ENCODE data around the gene RFC2.

RFC2 gene

DNA sequence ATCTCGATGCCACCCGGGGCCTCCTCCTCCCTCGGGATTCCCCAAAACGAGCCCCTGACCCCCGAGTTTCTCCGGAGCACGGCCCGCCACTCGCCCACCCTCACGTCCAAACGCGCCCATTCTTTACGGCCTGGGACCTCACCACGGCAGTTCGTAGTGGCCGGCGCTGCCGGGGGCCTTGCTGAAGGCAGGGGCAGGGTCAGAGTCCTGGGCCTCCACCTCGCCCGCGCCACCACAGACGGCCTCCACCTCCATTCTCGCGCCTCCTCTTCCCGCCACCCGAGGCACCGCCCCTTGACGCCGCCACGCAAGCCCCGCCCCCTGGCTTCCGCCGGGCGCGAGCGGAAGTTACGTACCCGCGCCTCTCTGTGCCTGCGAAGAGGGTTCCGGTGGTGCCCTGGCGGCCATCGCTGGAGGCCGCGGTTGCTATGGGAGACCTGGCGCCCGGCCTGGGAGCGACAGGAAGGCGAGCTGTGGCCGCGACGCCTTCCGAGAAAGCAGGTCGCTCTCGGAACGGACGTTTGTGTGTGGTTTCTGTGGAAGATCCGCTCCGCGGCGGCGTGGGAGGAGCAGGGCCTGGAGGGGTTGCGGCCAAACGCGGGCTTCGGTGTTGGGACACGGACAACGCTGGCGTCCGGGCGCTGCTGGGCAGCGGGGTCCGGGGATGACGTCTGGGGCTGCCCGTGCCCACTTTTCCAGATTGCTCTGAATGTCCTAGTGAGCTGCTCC lies at the start of gene RFC2:
RFC2 (minus strand) TSS at position 271 of the 729 bp plus-strand sequence; CDS start at position 255, 16 bp downstream.
- in situ Hi-C loops (cut with HindIII; ENCODE audit: low sequenced_read_pairs), result no loop called here

- in situ Hi-C loops (cut with HindIII; ENCODE audit: low sequenced_read_pairs), result no loop called here
Measured at GRCh38 chr7:74302745-74303221, 48.6 kb upstream of the RFC2 start.

- in situ Hi-C loops (cut with HindIII; ENCODE audit: low sequenced_read_pairs), result no loop called here
Measured at GRCh38 chr7:74300926-74301325, 46.7 kb upstream of the RFC2 start.

GRCh38 chr7:74299401-74299800 lies 45.2 kb upstream of the RFC2 start:
- in situ Hi-C loops (cut with HindIII; ENCODE audit: low sequenced_read_pairs), result no loop called here

GRCh38 chr7:74297516-74298233 lies 43.5 kb upstream of the RFC2 start:
- in situ Hi-C loops (cut with HindIII; ENCODE audit: low sequenced_read_pairs), result no loop called here

- in situ Hi-C loops (cut with HindIII; ENCODE audit: low sequenced_read_pairs), result loop anchor here (5.0 kb wide), 1 partner anchor 117 kb away; no protein-coding TSS in a partner anchor
Measured at GRCh38 chr7:74294191-74294998, 40.2 kb upstream of the RFC2 start.

GRCh38 chr7:74293577-74293908 lies 39.3 kb upstream of the RFC2 start:
- in situ Hi-C loops (cut with HindIII; ENCODE audit: low sequenced_read_pairs), result loop anchor here (5.0 kb wide), 1 partner anchor 116 kb away; no protein-coding TSS in a partner anchor

DNA sequence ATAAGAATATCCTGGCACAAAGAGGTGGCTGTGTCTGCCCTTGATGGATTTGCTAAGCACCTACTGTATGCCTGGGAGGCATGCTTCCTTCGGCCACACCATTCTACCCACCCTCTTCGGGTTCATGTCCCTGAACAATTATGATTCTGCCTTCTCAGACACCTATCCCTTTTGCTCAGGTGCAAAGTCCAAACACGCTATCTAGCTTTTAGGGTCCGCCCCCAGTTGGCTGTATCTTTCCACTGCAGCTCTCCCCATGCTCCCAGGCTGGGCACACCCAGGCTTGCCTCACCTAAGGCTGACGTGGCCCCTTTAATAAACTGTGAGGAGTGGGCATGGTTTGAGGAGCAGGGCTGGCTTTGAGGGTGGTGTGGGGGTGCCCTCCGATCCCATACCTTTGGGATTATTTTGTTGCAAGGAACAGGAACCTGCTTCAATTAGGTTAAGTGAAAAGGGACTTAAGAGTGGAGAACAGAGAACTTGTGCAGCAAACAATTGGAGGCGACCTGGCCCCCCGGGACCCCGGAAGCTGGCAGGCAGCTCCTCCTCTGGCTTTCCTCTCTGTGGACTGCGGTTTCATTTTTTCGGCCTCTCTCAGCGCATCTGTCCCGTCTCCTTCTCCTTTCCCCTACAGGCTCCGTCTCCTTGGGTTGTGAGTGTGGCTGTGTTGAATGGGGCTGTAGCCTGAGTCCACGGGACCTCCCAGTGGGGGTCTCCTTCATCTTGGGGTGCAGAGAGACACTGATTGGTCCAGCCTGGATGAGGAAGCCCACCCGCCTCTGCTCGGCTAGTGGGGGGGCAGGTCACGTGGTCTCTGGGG lies 38.8 kb upstream of the RFC2 start:
- in situ Hi-C loops (cut with HindIII; ENCODE audit: low sequenced_read_pairs), result loop anchor here (5.0 kb wide), 1 partner anchor 116 kb away; no protein-coding TSS in a partner anchor

DNA sequence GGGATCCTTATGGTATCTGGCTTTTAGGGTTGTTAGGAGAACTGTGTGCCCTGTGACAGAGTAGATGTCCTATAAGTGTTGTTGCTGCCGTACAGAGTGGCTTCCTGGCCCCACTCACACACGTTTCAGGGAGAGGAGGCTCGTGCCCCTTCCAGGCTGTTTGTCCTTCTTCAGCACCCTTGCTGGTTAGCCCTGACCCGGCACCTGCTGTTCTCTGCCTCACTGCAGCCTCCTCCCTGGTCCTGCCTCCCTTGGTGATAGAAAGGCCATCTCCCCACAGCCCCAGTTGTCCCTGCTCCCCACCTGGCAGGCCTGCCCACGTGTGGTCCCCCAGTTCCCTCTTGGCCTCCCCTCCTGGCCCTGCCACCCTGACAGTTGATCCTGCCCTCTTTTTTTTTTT lies 37.3 kb upstream of the RFC2 start:
- in situ Hi-C loops (cut with HindIII; ENCODE audit: low sequenced_read_pairs), result loop anchor here (5.0 kb wide), 1 partner anchor 114 kb away; no protein-coding TSS in a partner anchor

DNA sequence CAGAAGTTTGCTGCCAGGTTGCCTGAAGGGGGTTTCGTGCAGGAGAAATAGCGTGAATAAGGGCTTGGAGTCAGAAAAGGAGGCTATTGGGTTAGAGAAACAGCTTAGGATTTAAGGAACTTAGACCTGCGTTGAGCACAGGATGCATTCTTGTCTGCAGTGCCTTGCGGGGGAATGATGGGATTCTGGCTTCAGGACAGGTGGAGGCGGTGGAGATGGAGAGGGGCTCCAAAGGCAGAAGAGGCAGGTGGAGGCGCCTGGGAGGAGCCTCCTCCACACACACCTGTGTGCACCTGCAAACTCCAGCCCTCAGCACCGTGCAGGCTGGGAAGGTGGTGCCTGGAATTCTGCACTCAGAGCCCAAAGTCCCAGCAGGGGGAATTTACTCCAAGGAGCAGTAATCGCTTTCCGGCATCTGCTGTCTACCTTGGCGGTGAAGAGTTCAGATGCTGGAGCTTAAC lies 36.8 kb upstream of the RFC2 start:
- in situ Hi-C loops (cut with HindIII; ENCODE audit: low sequenced_read_pairs), result loop anchor here (5.0 kb wide), 1 partner anchor 114 kb away; no protein-coding TSS in a partner anchor

- in situ Hi-C loops (cut with HindIII; ENCODE audit: low sequenced_read_pairs), result loop anchor here (5.0 kb wide), 1 partner anchor 113 kb away; no protein-coding TSS in a partner anchor
Measured at GRCh38 chr7:74290553-74290950, 36.4 kb upstream of the RFC2 start.

DNA sequence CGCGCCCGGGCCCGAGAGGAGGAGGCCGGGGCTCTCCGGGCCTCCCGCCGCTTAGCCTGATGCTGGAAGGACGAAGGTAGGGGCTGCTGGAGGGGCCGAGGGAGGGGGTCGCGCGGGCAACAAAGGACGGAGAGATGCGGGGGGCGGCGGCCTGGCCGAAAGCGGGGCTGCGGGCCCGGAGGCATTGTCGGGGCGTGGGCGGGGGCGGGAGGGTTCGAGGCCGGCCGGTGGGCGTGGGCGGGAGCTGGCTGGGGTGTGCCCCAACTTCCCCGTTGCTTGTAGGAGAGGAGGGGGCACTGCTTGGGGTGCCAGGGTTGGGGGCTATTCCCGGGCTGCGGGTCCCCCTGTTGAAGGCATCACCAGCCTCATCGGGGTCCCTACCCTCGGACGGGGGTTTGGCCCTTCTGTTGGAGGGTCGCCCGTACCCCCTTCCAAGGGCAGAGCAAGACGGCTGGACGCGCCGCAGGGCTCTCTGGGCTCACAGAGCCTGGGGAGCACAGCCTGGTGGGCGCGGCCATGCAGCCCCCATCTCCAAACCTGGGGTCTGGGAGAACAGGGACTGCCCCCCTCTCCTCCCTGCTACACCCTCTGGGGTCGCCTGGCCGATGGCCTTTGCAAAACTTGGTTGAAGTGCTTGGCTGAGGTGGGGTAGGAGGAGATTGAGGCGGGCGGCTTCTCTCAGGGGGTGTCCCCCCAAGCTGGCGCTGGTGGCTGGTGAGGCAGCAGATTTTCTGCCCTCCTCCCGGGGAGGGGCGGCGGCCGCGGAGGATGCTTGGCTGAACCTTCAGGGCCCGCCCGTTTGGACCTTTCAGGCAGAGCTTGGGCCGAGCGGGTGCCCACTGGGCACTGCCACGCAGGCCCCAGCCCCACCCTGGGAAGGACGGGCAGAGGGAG lies 35.7 kb upstream of the RFC2 start:
- in situ Hi-C loops (cut with HindIII; ENCODE audit: low sequenced_read_pairs), result loop anchor here (5.0 kb wide), 1 partner anchor 113 kb away; no protein-coding TSS in a partner anchor

GRCh38 chr7:74289018-74289658 lies 34.9 kb upstream of the RFC2 start, which contains the start of gene CLIP2:
Gene CLIP2, plus strand, starts transcription at chr7:74289407. Its CDS starts 28,140 bp downstream, at chr7:74317547.
- in situ Hi-C loops (cut with HindIII; ENCODE audit: low sequenced_read_pairs), result no loop called here

DNA sequence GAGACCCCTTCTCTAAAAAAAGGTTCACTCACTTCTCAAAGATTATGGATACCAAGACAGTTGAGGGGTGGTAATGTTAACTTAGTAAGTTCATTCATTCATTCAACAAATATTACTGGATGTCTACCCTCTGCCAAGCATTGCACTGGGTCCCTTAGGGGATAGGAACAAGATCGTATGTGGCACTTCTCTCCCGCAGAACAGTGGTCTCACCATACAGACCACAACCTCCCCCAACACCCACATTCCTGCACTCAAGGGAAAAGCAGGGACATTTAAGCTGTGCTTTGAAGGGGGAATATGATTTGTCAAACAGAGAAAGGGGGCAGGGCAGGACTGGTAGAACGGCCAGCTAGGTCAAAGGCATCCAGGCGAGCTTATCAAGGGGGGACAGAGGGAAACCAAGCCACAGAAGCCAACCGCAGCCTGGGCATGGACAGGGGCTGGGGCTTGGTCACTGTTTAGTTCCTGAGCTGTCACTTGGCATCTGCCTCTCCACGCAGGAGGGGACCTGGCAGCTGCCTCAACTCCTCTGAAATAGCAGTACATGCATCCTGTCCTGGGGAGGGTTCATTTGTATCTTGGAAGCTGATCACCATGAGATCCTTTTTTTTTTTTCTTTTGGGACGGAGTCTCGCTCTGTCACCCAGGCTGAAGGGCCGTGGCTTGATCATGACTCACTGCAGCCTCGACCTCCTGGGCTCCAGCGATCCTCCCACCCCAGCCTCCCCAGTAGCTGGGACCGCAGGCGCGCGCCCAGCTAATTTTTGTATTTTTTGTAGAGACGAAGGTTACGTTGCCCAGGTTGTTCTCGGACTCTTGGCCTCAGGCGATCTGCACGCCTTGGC lies 34.1 kb upstream of the RFC2 start:
- in situ Hi-C loops (cut with HindIII; ENCODE audit: low sequenced_read_pairs), result no loop called here

DNA sequence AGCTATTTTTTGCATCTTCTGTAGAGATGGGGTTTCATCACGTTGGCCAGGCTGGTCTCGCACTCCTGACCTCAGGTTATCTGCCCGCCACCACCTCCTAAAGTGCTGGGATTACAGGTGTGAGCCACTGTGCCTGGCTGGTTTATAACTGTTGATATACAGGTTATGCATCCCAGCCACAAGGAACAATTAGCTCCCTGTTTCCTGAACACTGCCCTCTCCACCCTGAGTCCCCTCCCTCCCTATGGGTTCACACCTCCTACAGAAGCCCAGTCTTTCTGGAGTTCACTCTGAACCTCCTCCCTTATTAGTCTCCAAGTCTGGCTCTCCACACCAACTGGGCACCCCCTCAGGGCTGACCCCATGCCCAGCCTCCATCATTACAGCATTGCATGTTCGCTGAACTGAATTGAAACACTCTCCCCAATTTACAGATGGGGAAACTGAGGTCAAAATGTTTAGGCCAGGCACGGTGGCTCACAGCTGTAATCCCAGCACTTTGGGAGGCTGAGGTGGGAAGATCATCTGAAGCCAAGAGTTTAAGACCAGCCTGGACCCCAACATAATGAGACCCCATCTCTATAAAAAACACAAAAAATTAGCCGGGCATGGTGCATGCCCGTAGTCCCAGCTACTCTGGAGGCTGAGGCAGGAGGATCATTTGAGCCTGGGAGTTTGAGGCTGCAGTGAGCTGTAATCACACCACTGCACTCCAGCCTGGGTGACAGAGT lies 33.3 kb upstream of the RFC2 start:
- in situ Hi-C loops (cut with HindIII; ENCODE audit: low sequenced_read_pairs), result no loop called here

DNA sequence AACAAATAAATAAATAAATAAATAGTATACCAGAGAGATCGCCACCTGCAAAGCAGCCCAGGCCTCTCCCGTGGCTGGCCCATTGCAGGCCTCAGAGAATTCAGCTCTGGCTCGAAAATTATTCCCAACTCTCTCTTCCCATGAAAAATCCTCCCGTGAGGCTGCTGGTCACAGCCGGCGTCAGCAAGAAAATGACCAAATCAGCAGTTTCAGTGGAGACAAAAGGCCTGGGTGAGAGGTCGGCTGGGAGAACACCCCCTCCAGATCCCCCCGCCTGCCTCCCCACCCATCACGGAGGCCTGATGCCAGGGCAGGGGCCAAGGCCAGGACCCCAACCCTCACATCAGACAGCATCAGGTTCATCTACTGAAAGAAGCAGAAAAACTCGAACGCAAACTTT lies 31.9 kb upstream of the RFC2 start:
- in situ Hi-C loops (cut with HindIII; ENCODE audit: low sequenced_read_pairs), result no loop called here

DNA sequence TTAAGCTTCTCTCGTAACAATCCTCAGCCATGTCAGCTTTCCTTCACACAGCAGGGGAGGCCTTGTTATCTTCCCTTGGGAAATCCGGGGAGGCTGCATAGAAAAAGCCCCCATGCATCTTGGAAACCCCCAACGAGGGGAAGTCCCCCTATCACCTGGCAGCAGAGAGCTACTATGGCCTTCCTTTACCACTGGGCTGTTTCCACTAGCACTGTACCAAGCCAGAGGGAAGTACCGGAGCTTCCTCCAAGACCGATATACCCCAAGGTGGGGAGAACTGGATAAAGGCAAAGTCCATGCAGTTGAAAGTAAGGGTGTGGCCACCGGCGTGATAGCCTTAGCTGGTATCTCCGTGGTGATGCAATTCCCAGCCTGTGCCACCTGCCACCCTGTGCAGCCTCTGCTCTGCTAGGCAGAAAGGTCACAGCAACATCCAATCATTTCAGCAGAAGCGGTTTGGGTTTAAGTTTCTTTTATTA lies 30.6 kb upstream of the RFC2 start:
- in situ Hi-C loops (cut with HindIII; ENCODE audit: low sequenced_read_pairs), result loop anchor here (5.0 kb wide), 1 partner anchor 87 kb away; no protein-coding TSS in a partner anchor
